HG03565 (cell line): ENCODE measurements around the gene TTLL5.
A peak's percentile ranks its signal among the peaks of the same experiment; 100 is the strongest.

ENCODE experiments used
- ATAC-seq: cut with Tn5 transposase; IDR thresholded peaks from one replicate; pipeline ENCODE4 v1.9.1; 2021; ENCODE audit warnings: mild to moderate bottlenecking, moderate library complexity; ENCODE audit not compliant: unreplicated experiment

The TTLL5 gene

DNA sequence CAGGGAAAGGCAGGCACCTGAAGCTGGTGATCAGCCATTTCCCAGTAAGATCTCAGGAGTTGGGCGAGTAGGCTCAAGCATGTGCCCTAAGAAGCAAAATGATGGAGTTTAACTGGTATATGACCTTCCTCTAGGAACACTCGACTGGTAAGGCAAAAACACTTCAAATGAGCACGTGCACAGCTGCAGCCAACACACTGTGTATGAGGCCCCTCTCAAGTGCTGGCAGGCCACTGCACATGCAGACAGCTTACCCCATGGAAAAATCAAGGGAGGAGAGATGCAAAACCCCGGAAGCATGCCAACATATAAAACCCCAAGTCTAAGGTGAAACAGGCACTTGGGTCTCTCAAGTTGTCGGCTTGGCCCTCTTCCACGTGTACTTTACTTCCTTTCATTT, 39.2 kb downstream of the TTLL5 start:
- ATAC-seq, result no peak

DNA sequence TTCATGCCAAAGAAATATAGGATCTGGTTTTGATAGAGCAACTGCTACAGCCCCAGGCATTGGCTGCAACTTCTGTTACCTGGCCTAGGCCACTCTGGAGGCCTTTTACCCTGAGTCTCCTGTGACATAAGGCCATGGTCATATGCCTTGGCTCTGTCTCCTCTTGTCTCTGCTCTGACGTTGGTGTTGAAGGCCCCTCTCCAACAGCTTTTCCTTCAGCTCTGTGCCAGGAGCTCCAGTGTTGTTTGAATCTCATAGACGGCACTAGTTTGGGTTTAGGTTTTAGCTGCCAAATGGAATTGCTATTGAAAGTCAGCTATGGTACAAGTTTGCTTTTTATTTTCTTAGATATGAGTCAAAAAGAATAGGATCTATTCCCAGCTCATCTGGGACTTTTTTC, 41.1 kb downstream of the TTLL5 start:
- ATAC-seq, result no peak

DNA sequence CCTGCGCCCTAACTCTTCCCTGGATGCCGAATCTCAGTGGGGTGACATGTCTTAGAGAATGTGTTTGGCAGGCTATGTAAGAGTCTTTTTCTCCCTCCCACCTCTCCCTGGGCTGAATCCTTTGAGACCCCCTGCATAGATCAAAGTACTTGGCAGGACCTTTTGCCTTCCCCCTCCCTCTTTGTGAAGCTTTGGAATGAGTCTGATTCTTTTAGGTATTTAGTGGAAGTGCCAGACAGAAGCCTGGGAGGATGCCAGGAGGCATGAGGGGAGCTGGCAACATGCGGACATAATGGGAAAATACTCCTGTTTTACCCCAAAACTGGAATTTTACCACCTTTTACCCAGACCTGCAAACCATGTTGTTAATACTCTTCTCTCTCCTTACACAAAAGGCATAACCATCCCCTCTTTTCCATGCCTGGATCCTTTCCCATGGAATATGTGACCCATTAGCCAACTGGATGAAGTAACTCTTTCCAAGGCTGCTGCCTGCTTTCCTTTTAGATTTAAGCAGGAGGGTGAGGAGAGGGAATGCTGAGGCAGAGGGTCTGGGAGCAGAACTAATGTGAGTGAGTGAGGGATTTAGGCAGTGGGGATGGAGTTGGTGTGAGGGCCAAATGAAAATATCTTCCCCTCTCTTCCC, 41.7 kb downstream of the TTLL5 start:
- ATAC-seq, result no peak

DNA sequence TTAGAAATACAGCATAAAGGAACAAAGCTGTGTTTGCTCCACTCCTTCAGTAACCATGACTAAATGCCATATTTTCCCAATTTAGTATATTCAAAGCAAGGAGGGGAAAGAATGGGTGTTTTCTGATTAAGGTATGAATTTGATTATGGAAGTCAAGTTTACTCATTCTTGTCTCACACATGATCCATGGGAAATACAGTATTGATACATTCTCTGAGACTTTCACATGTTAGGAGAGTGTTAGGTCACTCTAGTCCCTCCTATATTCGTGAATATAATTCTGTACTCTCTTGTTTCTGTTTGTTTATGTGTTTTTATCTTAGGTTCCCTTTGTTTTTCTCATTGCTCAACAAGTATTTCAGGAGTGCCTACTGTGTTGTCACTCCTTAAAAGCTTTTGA, 42.4 kb downstream of the TTLL5 start:
- no peak for ATAC-seq

DNA sequence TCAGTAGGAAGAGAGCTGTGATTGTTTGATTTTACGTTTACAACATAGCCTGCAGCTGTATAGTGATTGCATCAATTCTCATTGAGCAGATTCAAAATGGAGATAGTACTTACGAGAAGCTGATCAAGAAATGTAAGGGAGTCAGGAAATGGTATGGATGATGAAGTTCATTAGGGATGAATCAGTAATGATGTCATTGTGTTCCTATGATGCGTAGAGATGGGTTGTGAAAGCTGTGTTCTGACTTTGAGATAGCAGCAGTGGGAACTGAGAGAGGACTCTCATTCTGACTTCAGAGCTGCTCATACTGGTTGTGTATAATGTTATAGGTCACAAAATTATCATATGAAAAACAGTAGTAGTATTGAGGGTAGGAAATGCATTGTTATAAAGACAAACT, 44.0 kb downstream of the TTLL5 start:
- ATAC-seq, result no peak

DNA sequence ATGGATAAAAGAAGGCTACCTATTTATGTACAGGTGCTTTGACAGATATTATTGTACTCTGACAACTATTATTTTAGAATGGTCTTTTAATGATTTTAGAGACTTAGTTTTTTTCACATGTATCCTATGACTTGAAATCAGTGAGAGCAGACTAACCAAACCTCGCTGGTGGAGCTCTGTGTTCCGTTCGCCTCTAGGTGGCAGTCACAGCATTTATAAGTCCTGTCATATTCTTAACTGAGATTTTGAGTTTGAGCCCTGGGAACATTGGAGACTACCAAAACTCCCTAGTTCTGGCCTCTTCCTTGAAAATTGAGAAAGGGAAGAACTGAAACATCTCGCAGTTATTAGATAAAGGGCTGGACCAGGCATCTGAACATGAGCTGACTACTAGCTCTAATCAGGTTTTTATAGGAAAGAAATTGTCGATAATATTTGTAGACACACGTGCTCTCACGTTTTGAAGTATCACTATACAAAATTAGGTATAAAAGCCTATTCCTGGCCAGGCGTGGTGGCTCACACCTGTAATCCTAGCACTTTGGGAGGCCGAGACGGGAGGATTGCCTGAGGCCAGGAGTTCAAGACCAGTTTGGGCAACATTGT, 48.3 kb downstream of the TTLL5 start:
- ATAC-seq, result peak; percentile 52

DNA sequence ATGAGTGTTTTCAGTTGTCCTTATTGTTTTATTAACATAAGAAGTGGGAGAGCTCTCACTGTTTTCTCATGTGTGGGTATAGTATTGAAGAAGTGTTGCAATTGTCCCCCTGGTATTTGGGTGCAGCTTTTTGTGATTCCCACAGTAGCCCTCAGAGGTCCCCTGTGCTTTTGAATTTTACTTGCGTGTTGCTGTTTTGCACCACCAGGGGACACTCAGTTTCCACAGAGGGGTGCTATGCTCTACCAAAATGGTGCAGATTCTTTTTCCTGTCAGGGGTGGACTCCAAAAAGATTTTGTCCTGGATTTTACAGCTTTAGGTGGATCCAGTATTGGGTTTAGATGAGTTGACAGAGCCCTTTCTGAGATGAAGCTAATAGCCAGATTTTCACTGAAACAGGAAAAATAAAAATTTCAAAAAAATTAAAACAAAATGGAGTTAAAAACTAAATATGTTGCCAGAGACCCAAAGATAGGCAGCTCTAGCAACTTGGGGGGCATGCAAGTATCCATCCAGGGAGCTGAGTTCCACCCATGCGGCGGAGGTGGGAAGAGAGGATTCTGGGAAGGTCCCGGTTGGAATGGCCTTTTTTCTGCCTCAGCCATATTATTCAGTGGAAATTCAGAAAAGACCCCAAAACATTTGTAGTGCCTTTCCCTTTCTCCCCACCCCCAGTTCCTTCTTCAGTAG, 50.2 kb downstream of the TTLL5 start:
- no peak for ATAC-seq

DNA sequence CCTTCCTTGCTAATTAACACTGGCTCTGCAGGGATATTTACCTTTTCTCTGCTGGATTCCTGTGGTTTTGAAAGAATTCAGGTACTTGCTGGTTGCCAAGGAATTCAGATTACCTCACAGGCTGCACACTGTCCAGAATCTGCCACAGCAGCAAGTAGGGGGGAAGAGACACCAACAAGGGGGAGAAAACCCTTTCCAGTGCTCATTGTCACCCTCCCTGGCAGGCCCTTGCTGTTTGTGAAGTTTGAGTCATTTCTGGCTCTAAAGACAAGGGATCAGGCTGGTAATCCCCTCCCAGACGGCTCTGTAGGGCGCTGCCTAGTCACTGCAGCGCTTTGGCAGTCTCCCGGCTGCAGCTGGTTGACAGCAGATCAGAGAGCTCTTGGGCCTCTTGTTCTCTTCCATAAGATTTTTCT, 50.8 kb downstream of the TTLL5 start:
- ATAC-seq, result no peak

DNA sequence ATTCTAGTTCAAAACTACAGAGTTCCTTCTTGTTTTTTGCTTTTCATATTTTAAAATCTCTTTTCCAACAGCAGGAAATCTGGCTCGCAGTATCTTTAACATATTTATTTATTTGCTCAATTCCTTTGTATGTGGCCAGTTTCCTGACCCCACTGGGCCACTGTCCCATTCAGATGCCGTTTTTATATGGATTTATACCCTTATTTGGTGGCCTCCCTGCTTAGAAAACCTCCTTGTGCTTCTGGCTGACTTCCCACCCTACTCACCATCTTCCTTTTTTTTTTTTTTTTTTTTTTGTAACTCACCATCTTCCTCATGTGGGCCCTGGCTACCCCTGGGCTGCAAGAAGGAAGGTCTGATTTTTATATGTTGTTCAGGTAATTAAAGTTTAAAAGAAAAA, 53.9 kb downstream of the TTLL5 start:
- no peak for ATAC-seq

DNA sequence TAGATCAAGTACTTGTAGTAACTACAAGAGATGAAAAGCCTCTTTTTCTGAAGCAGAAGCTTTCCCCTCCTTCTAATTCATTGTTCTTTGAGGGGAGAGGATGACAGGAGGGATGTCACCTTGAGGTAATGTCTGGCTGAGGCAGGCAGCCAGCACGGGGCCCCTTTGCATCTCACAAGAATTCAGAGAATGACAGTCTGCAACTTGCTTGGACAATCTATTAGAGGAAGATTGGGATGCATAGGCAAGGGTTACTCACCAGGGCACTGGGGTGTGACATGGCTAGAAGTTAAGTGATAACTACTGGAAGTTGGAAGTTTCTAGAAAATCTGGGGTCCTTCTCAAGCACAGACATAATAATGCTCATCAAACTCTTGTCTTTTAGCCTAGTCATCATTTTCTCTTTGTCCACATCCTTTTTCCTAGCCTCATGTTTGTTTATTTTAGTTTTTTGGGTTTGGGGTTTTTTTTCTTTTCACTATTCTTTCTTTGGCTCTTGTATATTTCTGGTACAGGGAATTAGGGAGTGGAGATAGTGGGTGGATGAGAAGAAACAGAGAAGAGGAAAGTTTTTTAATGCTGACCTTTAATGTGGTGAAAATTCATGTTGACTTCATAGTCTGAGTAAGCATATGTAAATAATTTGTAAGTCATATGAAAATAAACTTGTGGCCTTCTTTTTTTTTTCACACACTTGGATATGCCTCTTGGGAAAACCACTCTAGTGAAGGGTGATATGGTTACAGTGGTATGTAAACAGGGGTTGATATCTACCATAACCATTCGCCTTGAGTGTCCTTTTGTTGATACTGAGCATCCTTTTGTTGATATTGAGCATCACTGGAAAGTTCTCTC, 55.1 kb downstream of the TTLL5 start:
- no peak for ATAC-seq

DNA sequence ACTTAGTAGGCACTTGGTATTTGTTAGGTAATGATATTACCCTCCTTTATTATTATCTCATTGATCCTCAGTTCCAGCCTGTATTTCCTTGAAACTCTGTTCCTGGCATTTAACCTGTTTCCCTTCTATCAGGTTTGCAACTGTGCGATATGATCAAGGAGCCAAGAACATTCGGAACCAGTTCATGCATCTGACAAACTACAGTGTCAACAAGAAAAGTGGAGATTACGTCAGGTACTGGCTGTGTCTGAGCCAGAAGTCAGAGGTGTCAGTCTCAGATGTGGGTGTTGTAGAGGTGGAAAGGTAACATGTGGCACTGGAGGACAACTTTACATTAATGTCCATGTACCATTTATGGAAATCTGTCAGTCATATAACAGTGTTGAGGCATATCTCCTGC, 56.7 kb downstream of the TTLL5 start:
- no peak for ATAC-seq

DNA sequence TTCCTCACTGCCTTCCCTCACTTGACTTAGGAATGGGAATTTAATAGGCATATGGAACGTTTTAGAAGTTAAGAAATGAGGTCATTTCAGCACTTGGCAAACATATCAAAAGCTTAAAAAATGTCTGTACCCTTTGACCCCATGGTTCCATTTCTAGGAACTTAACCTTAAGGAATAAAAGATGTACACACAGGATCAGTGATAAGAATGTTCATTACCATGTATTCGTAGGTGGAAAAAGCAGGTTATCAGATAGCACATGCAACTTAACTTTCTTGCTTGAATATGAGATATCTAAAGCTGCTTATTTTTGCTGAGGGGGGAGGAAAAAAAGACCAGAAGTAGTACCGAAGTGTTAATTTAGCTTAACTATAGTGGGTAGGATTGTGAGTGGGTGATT, 57.2 kb downstream of the TTLL5 start:
- no peak for ATAC-seq

DNA sequence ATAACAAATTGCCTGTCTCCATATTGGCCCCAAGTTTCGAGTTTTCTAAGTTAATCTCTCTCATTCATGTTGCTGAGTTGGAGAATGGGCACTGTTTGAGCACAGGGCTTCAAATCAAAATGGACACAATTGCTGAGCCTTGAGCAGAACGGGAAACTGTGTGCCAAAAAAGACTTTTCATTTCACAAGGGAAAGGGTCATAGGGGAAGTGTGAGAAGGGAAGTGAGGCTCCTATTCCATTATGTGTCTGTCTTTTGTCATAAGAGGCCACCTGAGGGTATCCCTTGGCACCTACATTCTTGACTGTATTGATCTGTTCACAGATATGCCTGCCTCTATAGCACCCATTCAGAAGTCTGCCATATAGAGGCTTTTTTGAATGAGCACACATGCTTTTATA, 59.1 kb downstream of the TTLL5 start:
- ATAC-seq, result no peak

DNA sequence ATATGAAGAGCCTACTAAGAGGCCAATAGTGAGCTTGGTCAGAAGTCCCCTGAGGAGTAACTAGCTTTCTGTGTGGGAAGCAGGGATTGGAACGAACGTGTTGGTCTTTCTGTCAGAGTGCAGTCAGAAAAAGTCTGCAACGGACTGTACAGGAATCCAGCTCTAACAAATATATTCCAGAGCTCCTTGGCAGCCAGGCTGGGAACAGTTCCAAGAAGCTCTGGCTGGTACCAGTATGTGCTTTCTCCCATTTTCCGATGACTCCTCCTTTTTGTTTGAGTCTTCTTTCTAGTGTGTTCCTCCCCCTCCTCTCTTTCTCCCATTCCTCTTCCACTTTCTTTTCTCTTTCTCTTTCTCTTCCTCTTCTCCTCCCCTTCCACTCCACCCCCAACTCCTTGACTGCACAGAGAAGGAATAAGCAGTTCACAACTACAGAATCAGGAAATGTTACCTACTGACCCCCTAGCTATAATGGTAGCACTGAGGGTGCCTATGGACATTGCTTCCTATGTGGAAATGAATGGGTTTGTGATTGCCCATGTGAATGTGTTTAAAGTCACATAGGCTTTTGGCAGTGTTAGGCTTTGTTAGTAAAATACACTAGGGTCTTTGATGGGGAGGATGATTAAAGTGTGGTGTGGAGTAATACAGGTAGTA, 59.9 kb downstream of the TTLL5 start:
- no peak for ATAC-seq

DNA sequence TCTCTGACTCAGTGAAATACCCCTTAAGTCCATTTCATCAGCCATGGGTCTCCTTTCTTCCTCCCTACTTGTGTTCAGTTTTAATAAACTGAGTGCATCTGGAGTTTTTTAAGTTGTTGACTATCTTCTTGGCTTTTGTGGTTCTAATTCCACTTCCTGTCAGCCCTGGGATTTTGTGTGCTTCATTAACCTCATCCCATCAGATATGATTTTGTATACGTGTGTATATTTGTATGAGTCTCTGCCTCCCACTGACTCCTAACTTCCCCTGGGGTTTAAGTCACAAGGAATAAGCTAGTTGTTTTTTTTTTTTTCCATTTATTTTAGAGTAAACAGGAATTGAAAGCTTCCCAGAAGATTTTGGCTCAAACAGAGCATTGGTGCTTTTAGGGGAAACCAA, 62.7 kb downstream of the TTLL5 start:
- no peak for ATAC-seq

DNA sequence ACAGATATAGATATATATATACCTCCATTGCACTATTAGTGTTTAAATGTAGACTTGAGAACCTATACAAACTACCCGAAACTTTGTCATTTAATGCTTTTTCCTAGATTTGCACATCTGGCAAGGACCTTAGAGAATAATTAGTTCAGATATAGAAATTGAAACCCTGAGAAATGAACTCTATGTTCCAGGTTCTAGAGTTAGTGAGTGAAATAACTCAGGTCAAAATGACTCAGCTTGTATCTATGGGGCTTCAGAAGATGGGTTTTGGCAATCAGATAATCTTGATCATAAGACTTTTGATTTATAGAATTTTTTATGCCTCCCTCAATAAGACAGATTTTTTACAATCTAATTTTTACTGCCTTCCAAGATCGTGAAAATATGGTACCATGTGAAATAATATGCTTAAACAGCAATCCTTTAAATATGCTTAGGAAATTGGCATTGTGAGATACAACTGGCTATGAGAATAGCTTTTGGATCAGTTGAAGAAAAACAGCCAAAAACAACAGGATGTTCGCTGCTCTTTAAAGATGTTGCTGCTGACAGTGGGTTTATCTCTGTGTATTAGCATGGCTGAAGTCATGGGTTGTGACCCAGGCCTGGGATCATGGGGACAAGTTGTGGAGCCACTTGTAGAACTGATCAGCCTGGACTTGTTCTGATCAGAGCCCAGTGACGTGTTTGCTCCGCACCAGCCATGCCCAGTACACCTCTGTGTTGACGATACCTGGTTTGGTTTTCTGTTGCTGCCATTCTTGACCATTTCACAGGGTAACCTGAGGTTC, 63.6 kb downstream of the TTLL5 start:
- ATAC-seq, result peak; percentile 61

DNA sequence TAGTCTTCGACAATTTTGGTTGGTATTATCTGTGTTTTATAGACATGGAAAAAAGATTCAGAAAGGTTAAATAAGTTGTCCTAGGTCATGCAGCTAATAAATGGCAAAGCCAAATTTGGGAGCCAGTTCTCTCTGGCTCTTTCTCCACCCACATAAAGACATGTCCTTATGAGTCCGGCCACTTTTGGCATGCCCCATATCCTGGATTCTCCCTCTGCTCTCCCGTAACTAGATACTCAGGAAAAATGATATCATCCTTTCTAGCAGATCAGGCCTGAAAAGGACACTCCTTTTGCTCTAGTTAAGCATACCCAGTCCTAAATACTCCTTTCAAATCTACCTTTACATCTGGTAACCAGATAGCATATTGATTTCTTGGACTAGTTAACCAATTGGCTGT, 64.4 kb downstream of the TTLL5 start:
- ATAC-seq, result no peak

DNA sequence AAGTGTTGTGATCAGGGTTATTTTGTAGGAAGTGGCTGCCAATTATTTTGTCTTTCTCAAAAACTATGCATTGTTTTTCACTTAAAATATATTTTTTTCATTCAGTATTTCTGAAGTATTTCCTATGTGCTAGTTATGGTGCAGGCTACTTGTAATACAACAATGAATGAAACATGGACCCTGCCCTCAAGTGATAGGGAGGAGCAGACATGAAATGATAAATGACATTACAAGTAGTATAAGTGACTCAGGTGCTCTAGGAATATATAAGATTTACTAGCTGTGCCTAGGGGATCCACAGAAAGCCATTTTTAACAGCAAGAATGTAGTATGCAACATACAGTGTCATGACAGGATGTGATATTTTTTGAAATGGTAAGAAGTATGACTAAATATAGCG, 65.3 kb downstream of the TTLL5 start:
- no peak for ATAC-seq

DNA sequence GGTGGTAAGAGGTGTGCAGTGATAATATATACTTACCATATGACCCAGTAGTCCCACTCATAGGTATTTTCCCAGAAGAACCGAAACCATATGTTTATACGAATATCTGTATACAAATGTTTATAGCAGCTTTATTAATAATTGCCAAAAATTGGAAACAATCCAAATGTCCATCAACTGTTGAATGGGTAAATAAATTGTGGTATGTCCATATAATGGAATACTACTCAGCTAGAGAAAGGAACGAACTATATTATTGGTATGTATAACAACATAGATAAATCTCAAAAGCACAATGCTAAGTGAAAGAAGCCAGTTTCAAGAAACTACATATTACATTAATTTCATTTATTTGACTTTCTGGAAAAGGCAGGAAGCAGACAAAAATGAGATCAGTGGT, 66.1 kb downstream of the TTLL5 start:
- no peak for ATAC-seq

DNA sequence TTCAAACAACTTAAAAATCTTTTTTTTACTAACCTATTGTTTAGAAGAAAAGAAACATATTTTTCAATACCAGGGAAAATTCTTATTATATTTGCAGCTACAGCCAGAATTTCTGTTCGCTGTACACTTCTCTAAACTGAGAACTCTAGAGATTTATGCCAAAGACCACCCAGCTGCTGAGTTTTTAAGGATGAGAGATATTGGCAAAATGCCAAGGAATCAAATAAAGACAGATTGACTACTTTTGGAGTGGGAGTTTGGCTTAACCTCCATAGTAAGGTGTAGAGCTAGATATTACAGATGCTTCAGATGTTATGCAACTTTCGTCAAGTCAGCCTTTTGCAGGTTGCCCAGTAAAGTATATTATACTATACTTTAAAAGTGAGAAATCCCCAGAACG, 71.8 kb downstream of the TTLL5 start:
- ATAC-seq, result no peak
